Mammary epithelial cell (primary cell): ENCODE data around the gene PRKCQ.

ENCODE experiments used
- CTCF ChIP-seq, 2 donors: IDR thresholded peaks in 1 of 2; conservative IDR thresholded peaks in 1 of 2; 2 replicates each; pipeline ENCODE4 v1.5.1; 2011 to 2012; ENCODE audit warnings: inconsistent platforms in 2 of 2, low read length in 2 of 2, mild to moderate bottlenecking in 2 of 2, control low read depth in 1 of 2, low read depth in 1 of 2; ENCODE audit not compliant: insufficient read depth in 1 of 2; ENCODE audit errors: extremely low read depth in 1 of 2
- EZH2 ChIP-seq: IDR thresholded peaks from 2 replicates; pipeline ENCODE4 v1.6.1; 2012; ENCODE audit warnings: low read length, inconsistent platforms, borderline replicate concordance

- TF ChIP-seq CTCF (conservative IDR thresholded peaks at IDR 0.05 in 1 of 2, IDR thresholded peaks at IDR 0.05 in 1 of 2; ENCODE audit: extremely low read depth in 1 of 2, insufficient read depth in 1 of 2, low read depth in 1 of 2, low read length in 2 of 2) (no peak), EZH2 (no peak)
These were observed 179.7 kb downstream of the PRKCQ start for GRCh38 chr10:6400331-6400730.
